Liver (tissue), 9 donors: Measurements from ENCODE around the gene AREL1. TPM values are rescaled to one million over a fixed set of nuclear protein-coding genes. Genes with fewer than 3 reads are reported as not detected.

Experiments
- DNase-seq: peaks from one replicate; pipeline ENCODE4 v3.0.0-alpha.2; 2017; ENCODE audit warnings: low spot score
- H3K27ac ChIP-seq, 2 donors: one replicate each; pipeline ENCODE4 v1.7.0; 2013; ENCODE audit warnings: inconsistent platforms in 2 of 2, low read length in 2 of 2, control low read depth in 1 of 2, low read depth in 1 of 2, mild to moderate bottlenecking in 1 of 2
- H3K27me3 ChIP-seq, 4 donors: one replicate each; pipeline versions ENCODE4 v1.6.1 to v1.7.0; 2013; ENCODE audit warnings: low read length in 3 of 4, inconsistent platforms in 1 of 4, mild to moderate bottlenecking in 1 of 4, moderate library complexity in 1 of 4; ENCODE audit not compliant: control insufficient read depth in 4 of 4, insufficient read depth in 4 of 4
- H3K36me3 ChIP-seq, 4 donors: one replicate each; pipeline versions ENCODE4 v1.6.1 to v1.7.0; 2013; ENCODE audit warnings: low read length in 3 of 4, mild to moderate bottlenecking in 3 of 4, low read depth in 1 of 4, moderate library complexity in 1 of 4; ENCODE audit not compliant: control insufficient read depth in 4 of 4, insufficient read depth in 3 of 4
- H3K4me1 ChIP-seq, 4 donors: one replicate each; pipeline versions ENCODE4 v1.6.1 to v1.7.0; 2013; ENCODE audit warnings: low read length in 3 of 4, mild to moderate bottlenecking in 3 of 4, moderate library complexity in 1 of 4; ENCODE audit not compliant: control insufficient read depth in 4 of 4, insufficient read depth in 4 of 4
- H3K4me3 ChIP-seq, 3 donors: one replicate each; pipeline versions ENCODE4 v1.6.1 to v1.7.0; 2013; ENCODE audit warnings: low read length in 3 of 3, control low read depth in 1 of 3, low read depth in 1 of 3, mild to moderate bottlenecking in 1 of 3
- H3K9ac ChIP-seq, 2 donors: one replicate each; pipeline ENCODE4 v1.7.0; 2013; ENCODE audit warnings: low read length in 2 of 2, mild to moderate bottlenecking in 2 of 2, moderate library complexity in 2 of 2, control low read depth in 1 of 2, low read depth in 1 of 2
- H3K9me3 ChIP-seq, 4 donors: one replicate each; pipeline versions ENCODE4 v1.6.1 to v1.7.0; 2013; ENCODE audit warnings: low read length in 3 of 4; ENCODE audit not compliant: control insufficient read depth in 4 of 4
- EGR1 ChIP-seq, 2 donors: IDR thresholded peaks; 2 replicates each; pipeline ENCODE4 v1.6.1; 2016 to 2018; ENCODE audit warnings: antibody characterized with exemption in 2 of 2, low read depth in 2 of 2
- FOXA1 ChIP-seq: IDR thresholded peaks from 2 replicates; pipeline ENCODE4 v1.6.1; 2016; ENCODE audit warnings: antibody characterized with exemption
- FOXA2 ChIP-seq: IDR thresholded peaks from 2 replicates; pipeline ENCODE4 v1.6.1; 2016; ENCODE audit warnings: antibody characterized with exemption
- GABPA ChIP-seq, 2 donors: IDR thresholded peaks in 1 of 2; conservative IDR thresholded peaks in 1 of 2; 2 replicates each; pipeline ENCODE4 v1.6.1; 2016; ENCODE audit warnings: antibody characterized with exemption in 2 of 2, mild to moderate bottlenecking in 1 of 2, moderate library complexity in 1 of 2
- HNF4A ChIP-seq, 2 donors: conservative IDR thresholded peaks; 2 replicates each; pipeline ENCODE4 v1.6.1; 2016; ENCODE audit warnings: antibody characterized with exemption in 2 of 2, mild to moderate bottlenecking in 2 of 2
- HNF4G ChIP-seq: IDR thresholded peaks from 2 replicates; pipeline ENCODE4 v1.6.1; 2016; ENCODE audit warnings: antibody characterized with exemption
- JUND ChIP-seq, 2 donors: IDR thresholded peaks; 2 replicates each; pipeline ENCODE4 v1.6.1; 2016; ENCODE audit warnings: antibody characterized with exemption in 2 of 2
- NR2F2 ChIP-seq: IDR thresholded peaks from 2 replicates; pipeline ENCODE4 v1.6.1; 2016; ENCODE audit warnings: antibody characterized with exemption
- RAD21 ChIP-seq, 2 donors: IDR thresholded peaks; 2 replicates each; pipeline ENCODE4 v1.6.1; 2016; ENCODE audit warnings: antibody characterized with exemption in 2 of 2, mild to moderate bottlenecking in 2 of 2
- RXRA ChIP-seq, 2 donors: IDR thresholded peaks; 2 replicates each; pipeline ENCODE4 v1.6.1; 2017 to 2018; ENCODE audit warnings: antibody characterized with exemption in 2 of 2, mild to moderate bottlenecking in 1 of 2
- SP1 ChIP-seq: IDR thresholded peaks from 2 replicates; pipeline ENCODE4 v1.6.1; 2018; ENCODE audit warnings: antibody characterized with exemption, mild to moderate bottlenecking
- TAF1 ChIP-seq: conservative IDR thresholded peaks from 2 replicates; pipeline ENCODE4 v1.6.1; 2016; ENCODE audit warnings: antibody characterized with exemption, mild to moderate bottlenecking
- YY1 ChIP-seq: IDR thresholded peaks from 2 replicates; pipeline ENCODE4 v1.6.1; 2016; ENCODE audit warnings: antibody characterized with exemption, mild to moderate bottlenecking
- WGBS: extraction: QIAGEN DNeasy Blood & Tissue Kit; methylation state at CpG from one replicate; pipeline ENCODE4 v1.1.7; 2013; 5-methylcytosine and 5-hydroxymethylcytosine counted together
- polyA plus RNA-seq, 2 donors: library from polyadenylated mRNA; stranded (reverse) in 1 of 2; unstranded in 1 of 2; fragments of 200-250 nt in 1 of 2; fragments of >200 nt in 1 of 2; fragmentation: Nextera tagmentation in 1 of 2; extraction: Ambion mirVana in 1 of 2; gene quantifications; one replicate each; pipeline versions ENCODE4 v1.2.1 to v1.2.3, GENCODE V29; 2013 to 2015
- total RNA-seq, 2 donors: library from RNA; depleted of rRNA; stranded (reverse); fragments of >200 nt; gene quantifications; one replicate each; pipeline ENCODE4 v1.2.3, GENCODE V29; 2014
- TF ChIP-seq, protein P1 (sequence below): IDR thresholded peaks from 2 replicates; pipeline ENCODE4 v1.6.1; 2016; ENCODE audit warnings: antibody characterized with exemption
- TF ChIP-seq, protein P2 (sequence below): IDR thresholded peaks from 2 replicates; pipeline ENCODE4 v1.6.1; 2016; ENCODE audit warnings: antibody characterized with exemption, mild to moderate bottlenecking
- TF ChIP-seq, protein P3 (sequence below): IDR thresholded peaks from 2 replicates; pipeline ENCODE4 v1.6.1; 2016; ENCODE audit warnings: antibody characterized with exemption
- TF ChIP-seq, protein P4 (sequence below): IDR thresholded peaks from 2 replicates; pipeline ENCODE4 v1.6.1; 2016; ENCODE audit warnings: antibody characterized with exemption
- TF ChIP-seq, protein P5 (sequence below): fragments of 150-350 bp; IDR thresholded peaks from 2 replicates; pipeline ENCODE4 v1.5.1; 2017; ENCODE audit warnings: improper control_type of control experiment, low read depth, low read length; ENCODE audit not compliant: missing input control
- donor health status: healthy.
- donor health status: healthy.
- donor health status: healthy.
- donor health status: healthy.
- donor health status: healthy.

Gene AREL1
- total and polyA plus RNA-seq, 4 donors = 5.6 to 26.6 (median 13.2) TPM

DNA sequence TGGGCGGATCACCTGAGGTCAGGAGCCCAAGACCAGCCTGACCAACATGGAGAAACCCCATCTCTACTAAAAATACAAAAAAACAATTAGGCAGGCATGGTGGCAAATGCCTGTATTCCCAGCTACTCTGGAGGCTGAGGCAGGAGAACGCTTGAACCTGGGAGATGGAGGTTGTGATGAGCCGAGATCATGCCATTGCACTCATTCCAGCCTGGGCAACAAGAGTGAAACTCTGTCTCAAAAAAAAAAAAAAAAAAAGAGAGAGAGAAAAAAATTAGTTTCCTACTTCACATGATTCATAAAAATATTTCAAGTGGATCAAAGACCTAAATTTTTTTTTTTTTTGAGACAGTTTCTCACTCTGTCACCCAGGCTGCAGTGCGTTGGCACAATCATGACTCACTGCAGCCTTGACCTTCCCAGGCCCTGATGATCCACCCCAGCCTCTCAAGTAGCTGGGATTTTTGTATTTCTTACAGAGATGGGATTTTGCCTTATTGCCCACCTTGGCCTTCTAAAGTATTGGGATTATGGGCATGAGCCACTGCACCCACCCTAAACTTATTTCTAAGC is 25.0 kb upstream of the AREL1 start:
- 97% methylated on average over 4 of the region's 4 CpGs for WGBS
- H3K27me3 ChIP-seq = no peaks in the 10 kb centered on the region
- no peak overlapping the region for H3K4me3 ChIP-seq
- H3K4me1 ChIP-seq = no peaks in the 10 kb centered on the region
- no peaks in the 10 kb centered on the region for H3K9me3 ChIP-seq
- TF ChIP-seq FOXA2 (no peak), JUND (IDR thresholded peaks at IDR 0.05) (no peak), YY1 (no peak), GABPA (IDR thresholded peaks at IDR 0.05 in 1 of 2, conservative IDR thresholded peaks at IDR 0.05 in 1 of 2) (no peak), EGR1 (IDR thresholded peaks at IDR 0.05; ENCODE audit: low read depth in 2 of 2) (no peak), HNF4A (conservative IDR thresholded peaks at IDR 0.05) (no peak), NR2F2 (no peak), RXRA (IDR thresholded peaks at IDR 0.05) (no peak), SP1 (no peak), TAF1 (no peak), HNF4G (no peak), FOXA1 (no peak), RAD21 (IDR thresholded peaks at IDR 0.05) (no peak)
- TF ChIP-seq, protein P1, sequence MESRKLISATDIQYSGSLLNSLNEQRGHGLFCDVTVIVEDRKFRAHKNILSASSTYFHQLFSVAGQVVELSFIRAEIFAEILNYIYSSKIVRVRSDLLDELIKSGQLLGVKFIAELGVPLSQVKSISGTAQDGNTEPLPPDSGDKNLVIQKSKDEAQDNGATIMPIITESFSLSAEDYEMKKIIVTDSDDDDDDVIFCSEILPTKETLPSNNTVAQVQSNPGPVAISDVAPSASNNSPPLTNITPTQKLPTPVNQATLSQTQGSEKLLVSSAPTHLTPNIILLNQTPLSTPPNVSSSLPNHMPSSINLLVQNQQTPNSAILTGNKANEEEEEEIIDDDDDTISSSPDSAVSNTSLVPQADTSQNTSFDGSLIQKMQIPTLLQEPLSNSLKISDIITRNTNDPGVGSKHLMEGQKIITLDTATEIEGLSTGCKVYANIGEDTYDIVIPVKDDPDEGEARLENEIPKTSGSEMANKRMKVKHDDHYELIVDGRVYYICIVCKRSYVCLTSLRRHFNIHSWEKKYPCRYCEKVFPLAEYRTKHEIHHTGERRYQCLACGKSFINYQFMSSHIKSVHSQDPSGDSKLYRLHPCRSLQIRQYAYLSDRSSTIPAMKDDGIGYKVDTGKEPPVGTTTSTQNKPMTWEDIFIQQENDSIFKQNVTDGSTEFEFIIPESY = no peak
- TF ChIP-seq, protein P2, sequence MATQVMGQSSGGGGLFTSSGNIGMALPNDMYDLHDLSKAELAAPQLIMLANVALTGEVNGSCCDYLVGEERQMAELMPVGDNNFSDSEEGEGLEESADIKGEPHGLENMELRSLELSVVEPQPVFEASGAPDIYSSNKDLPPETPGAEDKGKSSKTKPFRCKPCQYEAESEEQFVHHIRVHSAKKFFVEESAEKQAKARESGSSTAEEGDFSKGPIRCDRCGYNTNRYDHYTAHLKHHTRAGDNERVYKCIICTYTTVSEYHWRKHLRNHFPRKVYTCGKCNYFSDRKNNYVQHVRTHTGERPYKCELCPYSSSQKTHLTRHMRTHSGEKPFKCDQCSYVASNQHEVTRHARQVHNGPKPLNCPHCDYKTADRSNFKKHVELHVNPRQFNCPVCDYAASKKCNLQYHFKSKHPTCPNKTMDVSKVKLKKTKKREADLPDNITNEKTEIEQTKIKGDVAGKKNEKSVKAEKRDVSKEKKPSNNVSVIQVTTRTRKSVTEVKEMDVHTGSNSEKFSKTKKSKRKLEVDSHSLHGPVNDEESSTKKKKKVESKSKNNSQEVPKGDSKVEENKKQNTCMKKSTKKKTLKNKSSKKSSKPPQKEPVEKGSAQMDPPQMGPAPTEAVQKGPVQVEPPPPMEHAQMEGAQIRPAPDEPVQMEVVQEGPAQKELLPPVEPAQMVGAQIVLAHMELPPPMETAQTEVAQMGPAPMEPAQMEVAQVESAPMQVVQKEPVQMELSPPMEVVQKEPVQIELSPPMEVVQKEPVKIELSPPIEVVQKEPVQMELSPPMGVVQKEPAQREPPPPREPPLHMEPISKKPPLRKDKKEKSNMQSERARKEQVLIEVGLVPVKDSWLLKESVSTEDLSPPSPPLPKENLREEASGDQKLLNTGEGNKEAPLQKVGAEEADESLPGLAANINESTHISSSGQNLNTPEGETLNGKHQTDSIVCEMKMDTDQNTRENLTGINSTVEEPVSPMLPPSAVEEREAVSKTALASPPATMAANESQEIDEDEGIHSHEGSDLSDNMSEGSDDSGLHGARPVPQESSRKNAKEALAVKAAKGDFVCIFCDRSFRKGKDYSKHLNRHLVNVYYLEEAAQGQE = no peak
- TF ChIP-seq, protein P3, sequence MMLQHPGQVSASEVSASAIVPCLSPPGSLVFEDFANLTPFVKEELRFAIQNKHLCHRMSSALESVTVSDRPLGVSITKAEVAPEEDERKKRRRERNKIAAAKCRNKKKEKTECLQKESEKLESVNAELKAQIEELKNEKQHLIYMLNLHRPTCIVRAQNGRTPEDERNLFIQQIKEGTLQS = no peak
- TF ChIP-seq, protein P4, sequence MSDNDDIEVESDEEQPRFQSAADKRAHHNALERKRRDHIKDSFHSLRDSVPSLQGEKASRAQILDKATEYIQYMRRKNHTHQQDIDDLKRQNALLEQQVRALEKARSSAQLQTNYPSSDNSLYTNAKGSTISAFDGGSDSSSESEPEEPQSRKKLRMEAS = no peak
- TF ChIP-seq, protein P5, sequence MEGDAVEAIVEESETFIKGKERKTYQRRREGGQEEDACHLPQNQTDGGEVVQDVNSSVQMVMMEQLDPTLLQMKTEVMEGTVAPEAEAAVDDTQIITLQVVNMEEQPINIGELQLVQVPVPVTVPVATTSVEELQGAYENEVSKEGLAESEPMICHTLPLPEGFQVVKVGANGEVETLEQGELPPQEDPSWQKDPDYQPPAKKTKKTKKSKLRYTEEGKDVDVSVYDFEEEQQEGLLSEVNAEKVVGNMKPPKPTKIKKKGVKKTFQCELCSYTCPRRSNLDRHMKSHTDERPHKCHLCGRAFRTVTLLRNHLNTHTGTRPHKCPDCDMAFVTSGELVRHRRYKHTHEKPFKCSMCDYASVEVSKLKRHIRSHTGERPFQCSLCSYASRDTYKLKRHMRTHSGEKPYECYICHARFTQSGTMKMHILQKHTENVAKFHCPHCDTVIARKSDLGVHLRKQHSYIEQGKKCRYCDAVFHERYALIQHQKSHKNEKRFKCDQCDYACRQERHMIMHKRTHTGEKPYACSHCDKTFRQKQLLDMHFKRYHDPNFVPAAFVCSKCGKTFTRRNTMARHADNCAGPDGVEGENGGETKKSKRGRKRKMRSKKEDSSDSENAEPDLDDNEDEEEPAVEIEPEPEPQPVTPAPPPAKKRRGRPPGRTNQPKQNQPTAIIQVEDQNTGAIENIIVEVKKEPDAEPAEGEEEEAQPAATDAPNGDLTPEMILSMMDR = no peak
- H3K36me3 ChIP-seq = peaks cover 10 to 34% (median 16%) of the 10 kb centered on the region in 4 donors
- H3K27ac ChIP-seq = no peak overlapping the region
- DNase-seq = no peak
- no peak overlapping the region for H3K9ac ChIP-seq
